ENCODE data around the gene RAX. TPM values are rescaled to one million over a fixed set of nuclear protein-coding genes. Genes with fewer than 3 reads are reported as not detected.

Gene RAX
- total and polyA plus RNA-seq, 2 donors (not counting 1 experiment from before 2014, with no cell fraction given): not detected

GRCh38 chr18:59229191-59229590 lies 44.1 kb downstream of the RAX start:
- Mint-ChIP-seq H3K27ac (no peak overlapping the region), H3K9me3 (ENCODE audit: insufficient read depth) (no peaks in the 10 kb centered on the region), H3K27me3 (peaks cover 55% of the 10 kb centered on the region), H3K4me3 (no peak overlapping the region), H3K4me1 (no peaks in the 10 kb centered on the region)
- H3K9me3 ChIP-seq (ENCODE audit: control extremely low read depth in 1 of 3, control insufficient read depth in 2 of 3, insufficient read depth in 1 of 3, low read length in 2 of 3): no peaks in the 10 kb centered on the region
- 100% methylated on average over 1 of the region's 2 CpGs for WGBS (ENCODE audit: insufficient coverage)
- H3K4me1 ChIP-seq (ENCODE audit: control insufficient read depth in 2 of 2, insufficient read depth in 2 of 2, low read length in 2 of 2): no peaks in the 10 kb centered on the region
- no peak for DNase-seq
- no peak for ATAC-seq (ENCODE audit: low read depth)
- no peak overlapping the region for H3K27ac ChIP-seq (ENCODE audit: low read length in 2 of 2)
- no peak for TF ChIP-seq CTCF (IDR thresholded peaks at IDR 0.05)
- TF ChIP-seq EZH2 (IDR thresholded peaks at IDR 0.05; ENCODE audit: borderline replicate concordance, insufficient read depth, low read depth, low read length, poor library complexity, severe bottlenecking): no peak
- H2AFZ ChIP-seq (ENCODE audit: insufficient read depth, low read depth, low read length, poor library complexity, severe bottlenecking): no peak overlapping the region
- intact Hi-C loops (cut with micrococcal nuclease): no loop called here
- CTCF ChIA-PET: interaction anchor here (1.4 kb wide), 1 partner anchor 173 kb away, joined by 4 read pairs; no protein-coding TSS in a partner anchor
- no peak overlapping the region for H3K4me3 ChIP-seq (ENCODE audit: control extremely low read depth in 1 of 5, extremely low read depth in 1 of 5, insufficient read depth in 1 of 5, low read depth in 2 of 5, low read length in 4 of 5)
- H3K36me3 ChIP-seq (replicated peaks in 1 of 2; ENCODE audit: control extremely low read depth in 1 of 2, control insufficient read depth in 1 of 2, extremely low read depth in 1 of 2, insufficient read depth in 2 of 2, low read length in 1 of 2): no peaks in the 10 kb centered on the region
- H3K4me2 ChIP-seq (replicated peaks; ENCODE audit: low read depth, low read length, poor library complexity, severe bottlenecking): no peak overlapping the region
- no peak overlapping the region for H3K9ac ChIP-seq (ENCODE audit: low read length)
- POLR2A ChIA-PET: no interaction called here
- no peaks in the 10 kb centered on the region for H3K79me2 ChIP-seq (ENCODE audit: control insufficient read depth, insufficient read depth, low read length)
- no peaks in the 10 kb centered on the region for H4K20me1 ChIP-seq (ENCODE audit: control insufficient read depth, insufficient read depth, low read length, poor library complexity, severe bottlenecking)
- H3K27me3 ChIP-seq (replicated peaks in 1 of 4; ENCODE audit: control extremely low read depth in 1 of 4, control insufficient read depth in 3 of 4, insufficient read depth in 4 of 4, low read length in 3 of 4): peaks cover 0 to 17% (median 5%) of the 10 kb centered on the region in 4 experiments

GRCh38 chr18:59228351-59228750 lies 44.9 kb downstream of the RAX start:
- peaks cover 64% of the 10 kb centered on the region for H3K27me3 Mint-ChIP-seq
- H3K4me3 Mint-ChIP-seq: no peak overlapping the region
- Histone ChIP-seq H4K20me1 (ENCODE audit: control insufficient read depth, insufficient read depth, low read length, poor library complexity, severe bottlenecking) (no peaks in the 10 kb centered on the region), H3K27me3 (replicated peaks in 1 of 4; ENCODE audit: control extremely low read depth in 1 of 4, control insufficient read depth in 3 of 4, insufficient read depth in 4 of 4, low read length in 3 of 4) (peaks cover 0 to 21% (median 5%) of the 10 kb centered on the region in 4 experiments), H3K4me1 (ENCODE audit: control insufficient read depth in 2 of 2, insufficient read depth in 2 of 2, low read length in 2 of 2) (no peaks in the 10 kb centered on the region), H3K27ac (ENCODE audit: low read length in 2 of 2) (no peak overlapping the region), H2AFZ (ENCODE audit: insufficient read depth, low read depth, low read length, poor library complexity, severe bottlenecking) (no peak overlapping the region), H3K36me3 (replicated peaks in 1 of 2; ENCODE audit: control extremely low read depth in 1 of 2, control insufficient read depth in 1 of 2, extremely low read depth in 1 of 2, insufficient read depth in 2 of 2, low read length in 1 of 2) (no peaks in the 10 kb centered on the region), H3K4me2 (replicated peaks; ENCODE audit: low read depth, low read length, poor library complexity, severe bottlenecking) (no peak overlapping the region), H3K9me3 (ENCODE audit: control extremely low read depth in 1 of 3, control insufficient read depth in 2 of 3, insufficient read depth in 1 of 3, low read length in 2 of 3) (no peaks in the 10 kb centered on the region), H3K79me2 (ENCODE audit: control insufficient read depth, insufficient read depth, low read length) (no peaks in the 10 kb centered on the region), H3K9ac (ENCODE audit: low read length) (no peak overlapping the region), H3K4me3 (ENCODE audit: control extremely low read depth in 1 of 5, extremely low read depth in 1 of 5, insufficient read depth in 1 of 5, low read depth in 2 of 5, low read length in 4 of 5) (no peak overlapping the region)
- ATAC-seq (ENCODE audit: low read depth) (no peak), DNase-seq (no peak)
- intact Hi-C loops (cut with micrococcal nuclease): no loop called here
- no peaks in the 10 kb centered on the region for H3K9me3 Mint-ChIP-seq (ENCODE audit: insufficient read depth)
- no CpG with 5 or more reads among the region's 1 CpG for WGBS (ENCODE audit: insufficient coverage)
- TF ChIP-seq CTCF (IDR thresholded peaks at IDR 0.05) (no peak), EZH2 (IDR thresholded peaks at IDR 0.05; ENCODE audit: borderline replicate concordance, insufficient read depth, low read depth, low read length, poor library complexity, severe bottlenecking) (no peak)
- H3K27ac Mint-ChIP-seq: no peak overlapping the region
- ChIA-PET CTCF (interaction anchor here (0.6 kb wide), 1 partner anchor 148 kb away, joined by 3 read pairs; no protein-coding TSS in a partner anchor), POLR2A (no interaction called here)
- H3K4me1 Mint-ChIP-seq: no peaks in the 10 kb centered on the region
